Neural cell (in vitro differentiated cells): ENCODE results near the gene OLIG1. TPM values are rescaled to one million over a fixed set of nuclear protein-coding genes. Genes with fewer than 3 reads are reported as not detected.

Source experiments
- H2AFZ ChIP-seq: fragments of 200-600, 300-800 bp; sonication (generic), shearing (Covaris generic); 2 replicates; pipeline ENCODE4 v1.6.0; 2014; ENCODE audit warnings: low read depth, mild to moderate bottlenecking, antibody characterized with exemption, low read length, moderate library complexity
- H3F3A ChIP-seq: fragments of 200-600 bp; shearing (Covaris generic); 2 replicates; pipeline ENCODE4 v1.6.1; 2016; ENCODE audit warnings: mild to moderate bottlenecking, moderate library complexity, mixed read lengths, antibody characterized with exemption, low read length; ENCODE audit not compliant: insufficient read depth, poor library complexity, severe bottlenecking
- H3K27ac ChIP-seq: fragments of 200-600, 300-800 bp; sonication (generic), shearing (Covaris generic); 2 replicates; pipeline ENCODE4 v1.5.1; 2014; ENCODE audit warnings: mild to moderate bottlenecking, low read length, moderate library complexity
- H3K27me3 ChIP-seq: fragments of 300-800, 200-600 bp; sonication (generic), shearing (Covaris generic); 2 replicates; pipeline ENCODE4 v1.6.0; 2014; ENCODE audit warnings: mild to moderate bottlenecking, low read depth, low read length, moderate library complexity; ENCODE audit not compliant: insufficient read depth
- H3K36me3 ChIP-seq: fragments of 300-800, 200-600 bp; sonication (generic), shearing (Covaris generic); 2 replicates; pipeline ENCODE4 v1.5.1; 2014; ENCODE audit warnings: mild to moderate bottlenecking, antibody characterized with exemption, low read length, moderate library complexity; ENCODE audit not compliant: insufficient read depth
- H3K4me2 ChIP-seq: fragments of 300-800, 200-600 bp; sonication (generic), shearing (Covaris generic); 2 replicates; pipeline ENCODE4 v1.6.0; 2014; ENCODE audit warnings: mild to moderate bottlenecking, low read length
- H3K4me3 ChIP-seq: fragments of 300-800, 200-600 bp; sonication (generic), shearing (Covaris generic); 2 replicates; pipeline ENCODE4 v1.5.1; 2014; ENCODE audit warnings: mild to moderate bottlenecking, low read length, moderate library complexity
- H3K79me2 ChIP-seq: fragments of 200-600 bp; shearing (Covaris generic); replicated peaks from 2 replicates; pipeline ENCODE4 v1.6.0; 2014; ENCODE audit warnings: mild to moderate bottlenecking, low read length, moderate library complexity; ENCODE audit not compliant: insufficient read depth
- H3K9ac ChIP-seq: fragments of 300-800, 200-600 bp; sonication (generic), shearing (Covaris generic); 2 replicates; pipeline ENCODE4 v1.6.1; 2016; ENCODE audit warnings: mild to moderate bottlenecking, low read length, mixed read lengths
- H3K9me2 ChIP-seq: fragments of 200-600 bp; shearing (Covaris generic); 2 replicates; pipeline ENCODE4 v1.6.1; 2016; ENCODE audit warnings: mild to moderate bottlenecking, low read length, mixed read lengths; ENCODE audit not compliant: insufficient read depth
- H3K9me3 ChIP-seq: fragments of 200-600, 300-800 bp; sonication (generic), shearing (Covaris generic); 2 replicates; pipeline ENCODE4 v1.6.1; 2016; ENCODE audit warnings: mild to moderate bottlenecking, mixed run types, low read length, moderate library complexity, mixed read lengths
- H4K20me1 ChIP-seq: fragments of 200-600 bp; shearing (Covaris generic); 2 replicates; pipeline ENCODE4 v1.6.1; 2016; ENCODE audit warnings: mild to moderate bottlenecking, mixed run types; ENCODE audit not compliant: insufficient read depth
- CTCF ChIP-seq: fragments of 450-650 bp; IDR thresholded peaks from 2 replicates; pipeline ENCODE4 v1.5.1; 2014; ENCODE audit warnings: antibody characterized with exemption, mild to moderate bottlenecking, moderate library complexity; ENCODE audit not compliant: poor library complexity, severe bottlenecking
- EP300 ChIP-seq: fragments of 450-650 bp; conservative IDR thresholded peaks from 2 replicates; pipeline ENCODE4 v1.6.1; 2014; ENCODE audit warnings: antibody characterized with exemption, mild to moderate bottlenecking, moderate library complexity; ENCODE audit not compliant: poor library complexity, severe bottlenecking
- EZH2 ChIP-seq: fragments of 200-600, 300-800 bp; shearing (Covaris generic), sonication (generic); IDR thresholded peaks from 2 replicates; pipeline ENCODE4 v1.6.1; 2014; ENCODE audit warnings: antibody characterized with exemption, low read length, borderline replicate concordance, mild to moderate bottlenecking; ENCODE audit not compliant: insufficient read depth, poor library complexity, severe bottlenecking
- MXI1 ChIP-seq: fragments of 450-650 bp; conservative IDR thresholded peaks from 2 replicates; pipeline ENCODE4 v1.6.1; 2014; ENCODE audit warnings: antibody characterized with exemption, mild to moderate bottlenecking; ENCODE audit not compliant: poor library complexity, severe bottlenecking
- POLR2AphosphoS5 ChIP-seq: IDR thresholded peaks from 2 replicates; pipeline ENCODE4 v1.6.1; 2012
- RAD21 ChIP-seq: fragments of 450-650 bp; conservative IDR thresholded peaks from 2 replicates; pipeline ENCODE4 v1.6.1; 2014; ENCODE audit warnings: antibody characterized with exemption, mild to moderate bottlenecking, moderate library complexity
- REST ChIP-seq: IDR thresholded peaks from 2 replicates; pipeline ENCODE4 v1.6.1; 2012; ENCODE audit warnings: borderline replicate concordance
- SMC3 ChIP-seq: fragments of 450-650 bp; conservative IDR thresholded peaks from 2 replicates; pipeline ENCODE4 v1.6.1; 2014; ENCODE audit warnings: antibody characterized with exemption, mild to moderate bottlenecking, moderate library complexity; ENCODE audit not compliant: poor library complexity
- TAF1 ChIP-seq: IDR thresholded peaks from 2 replicates; pipeline ENCODE4 v1.6.1; 2012; ENCODE audit warnings: low read depth
- polyA plus RNA-seq: library from polyadenylated mRNA; depleted of rRNA; stranded (reverse); fragments of >200 nt; gene quantifications from 2 replicates; pipeline ENCODE4 v1.2.3, GENCODE V29; 2014

OLIG1 gene
- polyA plus RNA-seq, 1 donor from 2014 or later: 1.4 TPM

- H3K4me3 ChIP-seq: no peak overlapping the region
- no peaks in the 10 kb centered on the region for H3K9me2 ChIP-seq
- no peak overlapping the region for H3K27ac ChIP-seq
- H3K36me3 ChIP-seq: no peaks in the 10 kb centered on the region
- no peaks in the 10 kb centered on the region for H3F3A ChIP-seq
- TF ChIP-seq TAF1: no peak
- TF ChIP-seq POLR2AphosphoS5: no peak
- no peak for TF ChIP-seq CTCF
- no peak for TF ChIP-seq EZH2
- no peak for TF ChIP-seq REST
- TF ChIP-seq MXI1: no peak
- no peak for TF ChIP-seq RAD21
- TF ChIP-seq SMC3: no peak
- TF ChIP-seq EP300: no peak
- peaks cover 65% of the 10 kb centered on the region for H3K27me3 ChIP-seq
- no peaks in the 10 kb centered on the region for H3K9me3 ChIP-seq
- H3K4me2 ChIP-seq: no peak overlapping the region
- no peaks in the 10 kb centered on the region for H3K79me2 ChIP-seq
- H4K20me1 ChIP-seq: no peaks in the 10 kb centered on the region
- H3K9ac ChIP-seq: no peak overlapping the region
- H2AFZ ChIP-seq: no peak overlapping the region
Observed at GRCh38 chr21:33035147-33035546, 34.8 kb upstream of the OLIG1 start.

- Histone ChIP-seq H3K79me2 (no peaks in the 10 kb centered on the region), H3K9ac (no peak overlapping the region), H3K27me3 (peaks cover 50% of the 10 kb centered on the region), H3K9me2 (no peaks in the 10 kb centered on the region), H4K20me1 (no peaks in the 10 kb centered on the region), H3K4me2 (no peak overlapping the region), H2AFZ (no peak overlapping the region), H3K4me3 (no peak overlapping the region), H3K9me3 (no peaks in the 10 kb centered on the region), H3K27ac (no peak overlapping the region), H3F3A (no peaks in the 10 kb centered on the region), H3K36me3 (no peaks in the 10 kb centered on the region)
- TF ChIP-seq TAF1: no peak
- no peak for TF ChIP-seq CTCF
- TF ChIP-seq SMC3: no peak
- no peak for TF ChIP-seq EZH2
- TF ChIP-seq POLR2AphosphoS5: no peak
- no peak for TF ChIP-seq REST
- TF ChIP-seq MXI1: no peak
- no peak for TF ChIP-seq RAD21
- TF ChIP-seq EP300: no peak
Observed at GRCh38 chr21:33036430-33037162, 33.3 kb upstream of the OLIG1 start.
